Loucy (cell line): ENCODE measurements around the gene PABPN1L.

Source experiments
- H2AFZ ChIP-seq: fragments of 200-600 bp; sonication (generic); 2 replicates; pipeline ENCODE4 v1.6.0; 2016; ENCODE audit warnings: antibody characterized with exemption, mild to moderate bottlenecking, low read length, moderate library complexity
- H3F3A ChIP-seq: fragments of 200-600 bp; 2 replicates; pipeline ENCODE4 v1.6.0; 2016; ENCODE audit warnings: antibody characterized with exemption, low read depth, mild to moderate bottlenecking
- H3K27me3 ChIP-seq: fragments of 200-600 bp; sonication (generic); 2 replicates; pipeline ENCODE4 v1.6.1; 2014; ENCODE audit warnings: low read length, mild to moderate bottlenecking; ENCODE audit not compliant: insufficient read depth, poor library complexity, severe bottlenecking
- H3K36me3 ChIP-seq: fragments of 200-600 bp; sonication (generic); 2 replicates; pipeline ENCODE4 v1.6.1; 2016; ENCODE audit warnings: low read length; ENCODE audit not compliant: insufficient read depth
- H3K4me1 ChIP-seq: fragments of 200-600 bp; sonication (generic); 2 replicates; pipeline ENCODE4 v1.5.1; 2014; ENCODE audit warnings: low read length, mild to moderate bottlenecking; ENCODE audit not compliant: insufficient read depth, poor library complexity, severe bottlenecking
- H3K4me2 ChIP-seq: fragments of 200-600 bp; sonication (generic); 2 replicates; pipeline ENCODE4 v1.6.0; 2014; ENCODE audit warnings: antibody characterized with exemption, low read length, low read depth, mild to moderate bottlenecking; ENCODE audit not compliant: poor library complexity, severe bottlenecking
- H3K4me3 ChIP-seq: fragments of 200-600 bp; sonication (generic); 2 replicates; pipeline ENCODE4 v1.5.1; 2014; ENCODE audit warnings: low read length, mild to moderate bottlenecking, mixed read lengths; ENCODE audit not compliant: poor library complexity, severe bottlenecking
- H3K79me2 ChIP-seq: fragments of 200-600 bp; sonication (generic); 2 replicates; pipeline ENCODE4 v1.6.1; 2014; ENCODE audit warnings: low read length; ENCODE audit not compliant: insufficient read depth
- H3K9ac ChIP-seq: fragments of 200-600 bp; sonication (generic); 2 replicates; pipeline ENCODE4 v1.6.0; 2014; ENCODE audit warnings: mild to moderate bottlenecking, low read depth, low read length, moderate library complexity; ENCODE audit not compliant: poor library complexity, severe bottlenecking
- H3K9me2 ChIP-seq: fragments of 200-600 bp; sonication (generic); replicated peaks from 2 replicates; pipeline ENCODE4 v1.6.1; 2016; ENCODE audit warnings: low read depth, low read length, mixed read lengths
- H3K9me3 ChIP-seq: fragments of 200-600 bp; sonication (generic); 2 replicates; pipeline ENCODE4 v1.6.1; 2014; ENCODE audit warnings: mild to moderate bottlenecking, antibody characterized with exemption, low read length, low read depth; ENCODE audit not compliant: insufficient read depth
- H4K20me1 ChIP-seq: fragments of 200-600 bp; sonication (generic); 2 replicates; pipeline ENCODE4 v1.6.0; 2014; ENCODE audit warnings: antibody characterized with exemption, low read length, mild to moderate bottlenecking; ENCODE audit not compliant: insufficient read depth, poor library complexity, severe bottlenecking
- EZH2phosphoT487 ChIP-seq: fragments of 200-600 bp; IDR thresholded peaks from 2 replicates; pipeline ENCODE4 v1.6.1; 2018; ENCODE audit warnings: antibody characterized with exemption, mild to moderate bottlenecking, moderate library complexity, borderline replicate concordance
- TF ChIP-seq, protein P1 (sequence below): fragments of 200-600 bp; sonication (generic); conservative IDR thresholded peaks from 2 replicates; pipeline ENCODE4 v1.5.1; 2014; ENCODE audit warnings: mild to moderate bottlenecking, antibody characterized with exemption, low read length

PABPN1L gene

DNA sequence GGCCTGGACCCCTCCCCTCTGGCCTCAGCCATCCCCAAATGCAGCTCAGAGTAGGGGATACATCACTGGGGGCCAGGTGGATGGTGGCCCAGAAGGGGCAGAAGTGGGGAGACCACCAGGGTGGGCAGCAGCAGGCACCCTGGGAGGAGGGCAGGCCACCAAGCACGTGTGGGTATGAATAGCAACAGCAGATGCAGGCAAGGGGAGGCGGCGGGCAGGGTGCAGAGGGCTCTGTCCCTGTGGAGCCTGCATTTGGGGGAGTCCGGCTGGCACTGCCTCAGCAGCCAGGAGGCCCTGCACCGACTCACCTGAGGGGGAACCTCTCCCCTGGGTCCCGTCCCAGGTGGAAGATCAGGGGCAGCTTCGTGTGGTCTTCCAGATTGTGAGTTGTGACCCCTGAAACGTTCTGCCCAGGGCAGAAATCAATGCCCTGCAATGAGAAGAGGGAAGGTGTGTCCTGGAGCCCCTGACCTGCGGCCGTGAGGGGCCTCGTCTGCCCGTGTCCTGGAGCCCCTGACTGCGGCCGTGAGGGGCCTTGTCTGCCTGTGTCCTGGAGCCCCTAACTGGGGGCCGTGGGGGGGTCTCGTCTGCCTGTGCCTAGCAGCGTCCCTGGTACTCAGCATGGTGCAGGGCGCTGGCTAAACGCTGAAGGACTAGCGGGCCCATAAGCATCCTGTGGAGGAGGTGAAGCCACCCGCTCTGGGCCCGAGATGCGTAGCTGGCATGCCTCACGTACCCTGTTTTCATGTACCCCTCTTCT is 44.0 kb downstream of the PABPN1L start:
- no peaks in the 10 kb centered on the region for H4K20me1 ChIP-seq
- H3K9me2 ChIP-seq = no peaks in the 10 kb centered on the region
- TF ChIP-seq, protein P1, sequence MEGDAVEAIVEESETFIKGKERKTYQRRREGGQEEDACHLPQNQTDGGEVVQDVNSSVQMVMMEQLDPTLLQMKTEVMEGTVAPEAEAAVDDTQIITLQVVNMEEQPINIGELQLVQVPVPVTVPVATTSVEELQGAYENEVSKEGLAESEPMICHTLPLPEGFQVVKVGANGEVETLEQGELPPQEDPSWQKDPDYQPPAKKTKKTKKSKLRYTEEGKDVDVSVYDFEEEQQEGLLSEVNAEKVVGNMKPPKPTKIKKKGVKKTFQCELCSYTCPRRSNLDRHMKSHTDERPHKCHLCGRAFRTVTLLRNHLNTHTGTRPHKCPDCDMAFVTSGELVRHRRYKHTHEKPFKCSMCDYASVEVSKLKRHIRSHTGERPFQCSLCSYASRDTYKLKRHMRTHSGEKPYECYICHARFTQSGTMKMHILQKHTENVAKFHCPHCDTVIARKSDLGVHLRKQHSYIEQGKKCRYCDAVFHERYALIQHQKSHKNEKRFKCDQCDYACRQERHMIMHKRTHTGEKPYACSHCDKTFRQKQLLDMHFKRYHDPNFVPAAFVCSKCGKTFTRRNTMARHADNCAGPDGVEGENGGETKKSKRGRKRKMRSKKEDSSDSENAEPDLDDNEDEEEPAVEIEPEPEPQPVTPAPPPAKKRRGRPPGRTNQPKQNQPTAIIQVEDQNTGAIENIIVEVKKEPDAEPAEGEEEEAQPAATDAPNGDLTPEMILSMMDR = no peak
- TF ChIP-seq EZH2phosphoT487 = no peak
- H3K9me3 ChIP-seq = no peaks in the 10 kb centered on the region
- H3K4me1 ChIP-seq = no peaks in the 10 kb centered on the region
- no peaks in the 10 kb centered on the region for H3K36me3 ChIP-seq
- H3K4me2 ChIP-seq = no peak overlapping the region
- no peak overlapping the region for H3K9ac ChIP-seq
- no peak overlapping the region for H3K4me3 ChIP-seq
- no peak overlapping the region for H2AFZ ChIP-seq
- H3F3A ChIP-seq = no peaks in the 10 kb centered on the region
- H3K27me3 ChIP-seq = no peaks in the 10 kb centered on the region
- no peaks in the 10 kb centered on the region for H3K79me2 ChIP-seq

- Histone ChIP-seq H3K9ac (no peak overlapping the region), H3K9me2 (no peaks in the 10 kb centered on the region), H3K27me3 (no peaks in the 10 kb centered on the region), H2AFZ (no peak overlapping the region), H3K4me2 (no peak overlapping the region), H3K4me1 (no peaks in the 10 kb centered on the region), H3K4me3 (no peak overlapping the region), H3K9me3 (no peaks in the 10 kb centered on the region), H3K36me3 (no peaks in the 10 kb centered on the region), H3F3A (no peaks in the 10 kb centered on the region), H3K79me2 (no peaks in the 10 kb centered on the region), H4K20me1 (no peaks in the 10 kb centered on the region)
- TF ChIP-seq EZH2phosphoT487 = no peak
- TF ChIP-seq, protein P1 = no peak
Measured at GRCh38 chr16:88821168-88821850, 45.2 kb downstream of the PABPN1L start.

DNA sequence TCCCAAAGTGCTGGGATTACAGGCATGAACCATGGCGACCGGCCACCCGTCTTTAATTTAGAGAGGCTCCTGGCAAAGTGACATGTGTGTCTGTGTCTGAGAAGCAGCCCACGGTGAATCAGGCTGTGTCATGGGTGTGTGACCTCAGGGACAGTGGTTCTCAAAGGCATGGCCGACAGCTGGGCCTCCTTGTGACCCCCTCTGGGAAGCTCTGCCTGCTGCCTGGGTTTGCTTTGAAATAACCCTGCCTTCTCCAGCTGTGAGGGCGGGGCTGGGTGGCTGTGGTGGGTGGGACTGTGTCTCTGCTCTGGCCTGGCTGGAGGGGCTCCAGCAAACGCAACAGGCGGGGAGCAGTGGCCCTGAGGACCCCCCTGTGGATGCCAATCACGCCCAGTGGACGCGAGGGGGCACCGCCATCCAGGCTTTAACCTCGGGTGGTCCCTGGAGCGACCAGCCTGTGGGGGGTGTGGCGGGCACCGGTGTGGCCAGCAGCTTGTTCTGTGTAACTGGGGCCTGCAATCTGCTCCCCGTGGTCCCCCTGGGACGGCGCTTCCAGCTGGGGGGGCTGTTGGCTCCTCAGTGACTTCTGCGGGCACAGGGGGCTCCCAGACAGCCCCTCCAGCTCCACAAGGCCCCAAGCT is 46.0 kb downstream of the PABPN1L start:
- H3K9ac ChIP-seq = no peak overlapping the region
- no peaks in the 10 kb centered on the region for H4K20me1 ChIP-seq
- no peaks in the 10 kb centered on the region for H3K79me2 ChIP-seq
- no peak overlapping the region for H3K4me3 ChIP-seq
- no peaks in the 10 kb centered on the region for H3K27me3 ChIP-seq
- no peak overlapping the region for H2AFZ ChIP-seq
- H3F3A ChIP-seq = no peaks in the 10 kb centered on the region
- no peaks in the 10 kb centered on the region for H3K4me1 ChIP-seq
- H3K36me3 ChIP-seq = no peaks in the 10 kb centered on the region
- no peak for TF ChIP-seq EZH2phosphoT487
- TF ChIP-seq, protein P1 = no peak
- H3K9me3 ChIP-seq = no peaks in the 10 kb centered on the region
- H3K9me2 ChIP-seq = no peaks in the 10 kb centered on the region
- no peak overlapping the region for H3K4me2 ChIP-seq
